Activated naive CD8-positive, alpha-beta T cell treated with anti-CD3 and anti-CD28 coated beads, Interleukin-2, amount 10 ng/mL, durations not matched to agents 7 days and 5 days (primary cell): Measurements from ENCODE around the gene SNX13. TPM values are rescaled to one million over a fixed set of nuclear protein-coding genes. Genes with fewer than 3 reads are reported as not detected.
A peak's percentile ranks its signal among the peaks of the same experiment; 100 is the strongest.
"Not testable (repeated sequence)": the region's sequence is repeated elsewhere in the genome, so short reads cannot be mapped to it uniquely, and the experiment has no call there.

Experiments
- ATAC-seq: fragments of 150-1000 bp; cut with Tn5 transposase; one replicate; pipeline ENCODE4 v1.10.0; 2021; ENCODE audit warnings: low read depth, moderate library complexity
- POLR2A ChIA-PET: fragments of 350-600 bp; sonication (Branson Sonifier 250); formaldehyde crosslinking; loops from one replicate; lab custom pipeline; 2021; ENCODE audit warnings: antibody characterized with exemption; lab: Charles Lee
- DNase-seq: peaks from one replicate; pipeline ENCODE4 v3.0.0; 2021
- H3K27ac Mint-ChIP-seq: one replicate; pipeline ENCODE4 v1.8.0; 2022; ENCODE audit warnings: mild to moderate bottlenecking, mixed read lengths
- H3K27me3 Mint-ChIP-seq: one replicate; pipeline ENCODE4 v1.8.0; 2022; ENCODE audit warnings: mild to moderate bottlenecking, moderate library complexity, mixed read lengths
- H3K36me3 Mint-ChIP-seq: one replicate; pipeline ENCODE4 v1.8.0; 2021; ENCODE audit warnings: mild to moderate bottlenecking, mixed read lengths
- H3K4me1 Mint-ChIP-seq: one replicate; pipeline ENCODE4 v1.8.0; 2021; ENCODE audit warnings: mixed read lengths
- H3K4me3 Mint-ChIP-seq: one replicate; pipeline ENCODE4 v1.8.0; 2022; ENCODE audit warnings: mild to moderate bottlenecking, moderate library complexity, mixed read lengths
- H3K9me3 Mint-ChIP-seq: one replicate; pipeline ENCODE4 v1.8.0; 2021; ENCODE audit warnings: mixed read lengths
- total RNA-seq, 2 experiments: library from RNA; stranded (reverse); gene quantifications; one replicate each; pipeline ENCODE4 v1.2.3, GENCODE V29; 2021

The SNX13 gene
- total RNA-seq, 2 experiments from 2014 or later = 29.3 to 35.1 TPM

GRCh38 chr7:17916786-17917185, 23.5 kb downstream of the SNX13 start:
- Mint-ChIP-seq H3K36me3 (peaks cover 3% of the 10 kb centered on the region), H3K27ac (no peak overlapping the region), H3K9me3 (no peaks in the 10 kb centered on the region), H3K4me3 (no peak overlapping the region), H3K4me1 (peaks cover 6% of the 10 kb centered on the region), H3K27me3 (no peaks in the 10 kb centered on the region)
- DNase-seq = no peak
- POLR2A ChIA-PET = no interaction called here
- ATAC-seq = no peak

GRCh38 chr7:17915796-17916195, 24.5 kb downstream of the SNX13 start:
- H3K36me3 Mint-ChIP-seq = peaks cover 3% of the 10 kb centered on the region
- ATAC-seq (no peak), DNase-seq (no peak)
- no peaks in the 10 kb centered on the region for H3K9me3 Mint-ChIP-seq
- no peak overlapping the region for H3K27ac Mint-ChIP-seq
- no peaks in the 10 kb centered on the region for H3K27me3 Mint-ChIP-seq
- POLR2A ChIA-PET = no interaction called here
- no peak overlapping the region for H3K4me3 Mint-ChIP-seq
- no peaks in the 10 kb centered on the region for H3K4me1 Mint-ChIP-seq

GRCh38 chr7:17915168-17915567, 25.1 kb downstream of the SNX13 start:
- Mint-ChIP-seq H3K4me1 (no peaks in the 10 kb centered on the region), H3K27ac (no peak overlapping the region), H3K4me3 (no peak overlapping the region), H3K36me3 (peaks cover 8% of the 10 kb centered on the region), H3K9me3 (no peaks in the 10 kb centered on the region), H3K27me3 (no peaks in the 10 kb centered on the region)
- ATAC-seq (no peak), DNase-seq (no peak)
- POLR2A ChIA-PET = no interaction called here

GRCh38 chr7:17913250-17913649, 27.0 kb downstream of the SNX13 start:
- no peak for ATAC-seq
- H3K4me1 Mint-ChIP-seq = no peaks in the 10 kb centered on the region
- H3K36me3 Mint-ChIP-seq = peaks cover 16% of the 10 kb centered on the region
- no peak overlapping the region for H3K4me3 Mint-ChIP-seq
- no peaks in the 10 kb centered on the region for H3K27me3 Mint-ChIP-seq
- H3K27ac Mint-ChIP-seq = no peak overlapping the region
- peaks cover 2% of the 10 kb centered on the region for H3K9me3 Mint-ChIP-seq
- POLR2A ChIA-PET = no interaction called here
- DNase-seq = no peak

- Mint-ChIP-seq H3K27me3 (no peaks in the 10 kb centered on the region), H3K4me1 (no peaks in the 10 kb centered on the region), H3K36me3 (peaks cover 19% of the 10 kb centered on the region), H3K9me3 (peaks cover 2% of the 10 kb centered on the region), H3K4me3 (no peak overlapping the region), H3K27ac (no peak overlapping the region)
- ATAC-seq = no peak
- DNase-seq = no peak
- POLR2A ChIA-PET = no interaction called here
Measured at GRCh38 chr7:17912536-17913235, 27.6 kb downstream of the SNX13 start.

- DNase-seq (no peak), ATAC-seq (no peak)
- peaks cover 17% of the 10 kb centered on the region for H3K36me3 Mint-ChIP-seq
- no peaks in the 10 kb centered on the region for H3K27me3 Mint-ChIP-seq
- H3K4me1 Mint-ChIP-seq = no peaks in the 10 kb centered on the region
- H3K4me3 Mint-ChIP-seq = no peak overlapping the region
- no peak overlapping the region for H3K27ac Mint-ChIP-seq
- POLR2A ChIA-PET = no interaction called here
- H3K9me3 Mint-ChIP-seq = peaks cover 2% of the 10 kb centered on the region
Measured at GRCh38 chr7:17912050-17912449, 28.2 kb downstream of the SNX13 start.

GRCh38 chr7:17910377-17910776, 29.9 kb downstream of the SNX13 start:
- Mint-ChIP-seq H3K4me1 (peaks cover 1% of the 10 kb centered on the region), H3K36me3 (peaks cover 19% of the 10 kb centered on the region), H3K27me3 (no peaks in the 10 kb centered on the region), H3K27ac (no peak overlapping the region), H3K9me3 (peaks cover 2% of the 10 kb centered on the region), H3K4me3 (no peak overlapping the region)
- POLR2A ChIA-PET = no interaction called here
- ATAC-seq (no peak), DNase-seq (no peak)

GRCh38 chr7:17909310-17909709, 31.0 kb downstream of the SNX13 start:
- H3K27me3 Mint-ChIP-seq, POLR2A ChIA-PET, H3K27ac Mint-ChIP-seq, ATAC-seq, H3K4me3 Mint-ChIP-seq, H3K9me3 Mint-ChIP-seq, H3K4me1 Mint-ChIP-seq, DNase-seq: not testable (repeated sequence)
- peaks cover 20% of the 10 kb centered on the region for H3K36me3 Mint-ChIP-seq

- DNase-seq (no peak), ATAC-seq (no peak)
- H3K27me3 Mint-ChIP-seq = no peaks in the 10 kb centered on the region
- H3K36me3 Mint-ChIP-seq = peaks cover 19% of the 10 kb centered on the region
- POLR2A ChIA-PET = no interaction called here
- no peak overlapping the region for H3K4me3 Mint-ChIP-seq
- peaks cover 2% of the 10 kb centered on the region for H3K9me3 Mint-ChIP-seq
- peaks cover 9% of the 10 kb centered on the region for H3K4me1 Mint-ChIP-seq
- H3K27ac Mint-ChIP-seq = no peak overlapping the region
Measured at GRCh38 chr7:17907014-17907413, 33.3 kb downstream of the SNX13 start.

- ATAC-seq = peak; percentile 52
- Mint-ChIP-seq H3K9me3 (no peaks in the 10 kb centered on the region), H3K4me1 (peaks cover 9% of the 10 kb centered on the region), H3K27ac (no peak overlapping the region), H3K4me3 (no peak overlapping the region), H3K27me3 (no peaks in the 10 kb centered on the region), H3K36me3 (peaks cover 6% of the 10 kb centered on the region)
- POLR2A ChIA-PET = no interaction called here
- no peak for DNase-seq
Measured at GRCh38 chr7:17903337-17903736, 37.0 kb downstream of the SNX13 start.

- no peak overlapping the region for H3K27ac Mint-ChIP-seq
- no peak overlapping the region for H3K4me3 Mint-ChIP-seq
- peaks cover 9% of the 10 kb centered on the region for H3K4me1 Mint-ChIP-seq
- DNase-seq (no peak), ATAC-seq (no peak)
- H3K36me3 Mint-ChIP-seq = peaks cover 3% of the 10 kb centered on the region
- POLR2A ChIA-PET = no interaction called here
- no peaks in the 10 kb centered on the region for H3K9me3 Mint-ChIP-seq
- no peaks in the 10 kb centered on the region for H3K27me3 Mint-ChIP-seq
Measured at GRCh38 chr7:17902599-17902998, 37.7 kb downstream of the SNX13 start.

- peaks cover 1% of the 10 kb centered on the region for H3K36me3 Mint-ChIP-seq
- H3K4me3 Mint-ChIP-seq = no peak overlapping the region
- POLR2A ChIA-PET = no interaction called here
- H3K4me1 Mint-ChIP-seq = peaks cover 8% of the 10 kb centered on the region
- no peak for DNase-seq
- ATAC-seq = no peak
- H3K27ac Mint-ChIP-seq = no peak overlapping the region
- no peaks in the 10 kb centered on the region for H3K9me3 Mint-ChIP-seq
- H3K27me3 Mint-ChIP-seq = no peaks in the 10 kb centered on the region
Measured at GRCh38 chr7:17900464-17900863, 39.8 kb downstream of the SNX13 start.

- Mint-ChIP-seq H3K4me3 (no peak overlapping the region), H3K27me3 (no peaks in the 10 kb centered on the region), H3K9me3 (no peaks in the 10 kb centered on the region), H3K4me1 (no peaks in the 10 kb centered on the region), H3K27ac (no peak overlapping the region), H3K36me3 (no peaks in the 10 kb centered on the region)
- POLR2A ChIA-PET = no interaction called here
- DNase-seq = no peak
- ATAC-seq = no peak
Measured at GRCh38 chr7:17898111-17898510, 42.2 kb downstream of the SNX13 start.

GRCh38 chr7:17887286-17887685, 53.0 kb downstream of the SNX13 start:
- Mint-ChIP-seq H3K36me3 (peaks cover 21% of the 10 kb centered on the region), H3K9me3 (no peaks in the 10 kb centered on the region), H3K4me1 (no peaks in the 10 kb centered on the region)

More at GRCh38 chr7:17887286-17887685, 53.0 kb downstream of the SNX13 start:
- POLR2A ChIA-PET = no interaction called here
- DNase-seq (no peak), ATAC-seq (no peak)
- Mint-ChIP-seq H3K4me3 (no peak overlapping the region), H3K27ac (no peak overlapping the region), H3K27me3 (no peaks in the 10 kb centered on the region)
